ENCODE data around the gene GGTLC1.
A peak's percentile ranks its signal among the peaks of the same experiment; 100 is the strongest.
"Not testable (repeated sequence)": the region's sequence is repeated elsewhere in the genome, so short reads cannot be mapped to it uniquely, and the experiment has no call there.

Gene GGTLC1

DNA sequence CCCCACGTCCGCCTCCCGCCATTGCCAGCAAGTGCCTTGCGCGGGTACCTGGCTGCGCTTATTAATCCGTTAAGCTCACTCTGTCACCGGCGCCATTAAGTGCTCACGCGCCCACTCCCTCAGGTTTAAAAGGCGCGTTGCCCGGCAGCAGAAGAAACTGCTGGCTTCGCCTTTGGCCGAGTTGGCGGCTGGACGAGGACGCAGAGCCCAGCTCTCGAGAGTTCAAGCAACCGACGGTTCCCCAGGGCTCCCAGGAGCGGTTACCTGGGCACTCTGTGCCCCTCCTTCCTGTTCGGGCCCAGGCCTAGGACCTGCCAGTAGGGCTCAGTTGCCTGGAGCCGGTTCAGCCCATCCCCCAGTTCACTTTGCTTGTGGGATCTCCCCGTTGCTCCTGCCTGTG lies at the start of gene GGTLC1:
GGTLC1 (minus strand) TSS at position 219 of the 400 bp plus-strand sequence. CDS start 2,168 bp downstream, outside the sequence.
- no peak for DNase-seq

GRCh38 chr20:24034820-24035219 lies 46.2 kb upstream of the GGTLC1 start:
- no peak for DNase-seq

DNA sequence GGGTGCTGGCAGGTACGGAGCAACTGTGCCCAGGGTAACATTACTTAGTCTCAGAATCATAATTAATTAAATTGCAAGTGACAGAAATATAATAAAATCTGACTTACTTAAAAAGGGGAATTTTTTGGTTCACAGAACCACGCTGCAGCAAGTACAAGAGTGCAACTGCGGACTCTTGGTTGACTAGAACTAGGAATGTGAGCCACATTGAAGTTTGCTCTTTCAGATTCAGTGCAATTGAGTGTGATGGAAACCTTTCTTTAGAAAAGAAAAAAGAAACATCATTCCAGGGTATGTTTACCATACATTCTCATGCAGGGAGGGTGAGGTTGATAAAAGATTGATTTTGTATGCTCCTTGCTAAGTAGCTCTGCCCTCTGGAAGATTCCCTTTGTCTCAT lies 45.0 kb upstream of the GGTLC1 start:
- DNase-seq: no peak

DNA sequence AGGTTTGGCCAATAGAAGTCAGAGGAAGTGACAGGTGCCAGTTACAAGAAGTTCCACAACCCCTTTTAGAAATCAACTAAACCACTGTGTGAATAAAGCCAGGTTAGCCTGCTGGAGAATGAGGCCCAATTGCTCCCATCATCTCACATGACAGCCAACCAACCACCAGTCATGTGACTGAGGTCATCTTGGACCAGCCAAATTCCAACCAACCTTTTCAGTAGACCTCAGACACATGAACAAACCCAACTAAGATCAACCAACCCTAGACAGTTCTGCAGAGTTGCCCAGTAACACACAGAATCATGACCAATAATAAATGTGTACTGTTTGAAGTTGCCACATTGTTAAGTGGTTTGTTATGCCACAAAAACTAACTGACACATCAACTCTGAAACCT lies 44.6 kb upstream of the GGTLC1 start:
- DNase-seq: no peak

GRCh38 chr20:24032400-24032898 lies 43.9 kb upstream of the GGTLC1 start:
- DNase-seq: no peak

DNA sequence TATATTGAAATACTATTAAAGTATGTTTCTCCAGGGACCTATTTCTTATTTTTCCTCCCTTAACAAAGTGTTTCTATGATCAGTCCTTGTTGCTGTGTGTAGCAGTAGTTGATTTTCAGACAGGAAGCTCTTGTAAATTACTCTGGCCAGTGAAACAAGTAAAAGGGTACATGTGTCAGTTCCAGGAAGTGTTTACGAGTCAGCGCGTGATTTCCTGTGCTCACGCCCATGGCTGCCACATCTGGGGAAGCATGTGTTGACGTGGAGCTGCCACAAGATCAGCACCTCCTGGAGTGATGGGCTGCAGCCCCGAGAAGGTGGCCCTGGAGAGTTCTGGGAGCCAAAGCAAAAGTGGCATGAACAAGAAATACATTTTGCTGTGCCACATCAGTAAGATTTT lies 38.6 kb upstream of the GGTLC1 start:
- DNase-seq: peak; percentile 2 to 7

DNA sequence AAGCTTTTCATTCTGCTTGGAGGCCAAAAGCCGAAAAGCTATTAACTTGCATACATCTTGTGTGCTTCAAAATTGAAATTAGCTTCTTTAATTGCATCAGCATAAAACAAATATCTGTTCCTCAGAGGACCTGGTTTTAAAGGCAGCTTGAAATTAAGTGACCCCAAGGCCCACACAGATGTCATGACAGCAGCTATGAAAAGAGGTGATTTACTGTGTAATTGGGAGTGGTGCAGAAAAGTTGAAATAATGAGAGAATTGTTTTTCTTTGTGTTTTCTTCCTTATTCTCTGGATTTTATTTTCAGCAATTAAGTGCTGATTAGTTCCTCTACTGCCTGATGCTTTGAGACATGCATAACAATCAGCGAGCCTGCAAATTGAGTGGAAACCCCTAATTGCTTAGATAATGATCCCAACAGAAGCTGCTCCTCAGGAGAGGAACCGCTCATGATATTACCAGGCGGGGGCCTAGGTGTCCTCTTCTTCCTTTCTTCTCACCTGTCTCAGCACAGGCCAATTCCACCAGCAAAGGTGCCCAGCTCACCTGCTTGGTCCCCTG lies 34.1 kb upstream of the GGTLC1 start:
- DNase-seq: no peak

GRCh38 chr20:24018796-24019195 lies 30.2 kb upstream of the GGTLC1 start:
- DNase-seq: no peak

- DNase-seq: no peak
Measured at GRCh38 chr20:24017458-24017755, 28.8 kb upstream of the GGTLC1 start.

DNA sequence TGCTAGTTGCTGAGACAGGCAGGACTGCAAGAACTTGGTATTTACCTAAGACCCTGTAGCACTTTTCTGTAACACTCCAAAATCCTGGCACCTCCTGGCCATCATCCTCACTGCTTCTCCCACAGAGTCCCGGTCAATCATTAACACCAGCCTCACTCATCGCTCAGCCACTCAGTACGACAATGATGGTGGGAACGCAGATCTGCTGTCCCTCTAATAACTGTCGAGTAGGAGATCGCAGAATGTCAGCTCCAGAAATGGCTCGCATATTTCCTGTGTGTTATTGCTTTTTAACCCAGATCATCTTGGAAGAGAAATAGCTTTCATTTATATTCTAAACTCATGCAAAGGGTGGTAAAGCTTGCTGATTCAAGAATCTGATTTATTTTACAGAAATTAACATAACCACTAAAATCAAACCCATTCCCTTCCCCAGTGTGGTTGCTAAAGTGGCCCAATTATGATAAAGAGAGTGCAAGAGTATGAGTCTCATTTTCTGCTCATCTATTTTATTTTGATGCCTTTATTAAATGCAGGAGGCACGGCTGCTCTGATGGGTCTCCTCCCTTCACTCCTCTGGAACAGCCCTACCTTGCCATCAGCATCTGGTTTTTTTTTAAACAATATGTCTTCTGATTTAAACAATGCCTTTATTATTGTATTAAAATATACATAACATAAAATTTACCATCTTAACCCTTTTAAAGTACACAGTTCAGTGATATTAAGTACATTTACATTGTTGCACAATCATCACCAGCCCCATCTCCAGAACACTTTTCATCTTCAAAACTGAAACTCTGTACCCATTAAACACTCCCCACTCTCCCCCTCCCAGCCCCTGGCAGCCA lies 28.3 kb upstream of the GGTLC1 start:
- no peak for DNase-seq

- DNase-seq: no peak
Measured at GRCh38 chr20:24013953-24014352, 25.4 kb upstream of the GGTLC1 start.

- no peak for DNase-seq
Measured at GRCh38 chr20:24011282-24011681, 22.7 kb upstream of the GGTLC1 start.

GRCh38 chr20:24007758-24008157 lies 19.2 kb upstream of the GGTLC1 start:
- no peak for DNase-seq

GRCh38 chr20:24007073-24007595 lies 18.6 kb upstream of the GGTLC1 start:
- no peak for DNase-seq

- DNase-seq: no peak
Measured at GRCh38 chr20:24006626-24007025, 18.0 kb upstream of the GGTLC1 start.

DNA sequence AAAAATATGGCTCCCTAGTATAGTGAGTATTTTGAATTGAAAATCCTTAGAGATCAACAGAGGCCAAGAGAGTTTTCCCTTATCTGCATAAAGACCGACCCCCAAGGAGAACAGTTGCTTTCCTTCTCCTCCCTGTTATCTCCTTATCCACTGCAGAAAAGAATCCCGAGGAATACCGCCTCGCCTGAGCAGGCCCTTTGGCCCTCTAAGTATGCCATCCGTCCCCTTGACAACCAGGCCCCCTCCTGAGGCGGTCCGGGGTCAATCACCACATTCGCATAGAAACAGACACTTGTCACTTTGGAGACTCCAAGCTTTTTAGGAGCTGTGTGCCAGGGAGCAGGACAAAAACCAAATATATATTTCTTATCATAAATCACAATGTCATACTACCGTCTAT lies 15.9 kb upstream of the GGTLC1 start:
- DNase-seq: no peak

DNA sequence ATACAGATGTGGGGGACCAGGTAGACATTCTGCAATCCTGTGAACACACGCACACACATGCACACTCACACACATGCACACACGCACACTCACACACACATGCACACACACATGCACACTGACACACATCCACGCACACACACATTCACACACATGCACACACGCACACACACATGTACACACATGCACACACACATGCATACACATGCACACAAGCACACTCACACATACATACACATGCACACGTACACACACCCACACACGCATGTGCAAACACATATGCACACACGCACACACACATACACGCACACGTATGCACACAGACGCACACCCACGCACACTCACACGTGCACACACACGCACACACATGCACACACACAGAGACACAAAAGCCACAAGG lies 14.3 kb upstream of the GGTLC1 start:
- no peak for DNase-seq

DNA sequence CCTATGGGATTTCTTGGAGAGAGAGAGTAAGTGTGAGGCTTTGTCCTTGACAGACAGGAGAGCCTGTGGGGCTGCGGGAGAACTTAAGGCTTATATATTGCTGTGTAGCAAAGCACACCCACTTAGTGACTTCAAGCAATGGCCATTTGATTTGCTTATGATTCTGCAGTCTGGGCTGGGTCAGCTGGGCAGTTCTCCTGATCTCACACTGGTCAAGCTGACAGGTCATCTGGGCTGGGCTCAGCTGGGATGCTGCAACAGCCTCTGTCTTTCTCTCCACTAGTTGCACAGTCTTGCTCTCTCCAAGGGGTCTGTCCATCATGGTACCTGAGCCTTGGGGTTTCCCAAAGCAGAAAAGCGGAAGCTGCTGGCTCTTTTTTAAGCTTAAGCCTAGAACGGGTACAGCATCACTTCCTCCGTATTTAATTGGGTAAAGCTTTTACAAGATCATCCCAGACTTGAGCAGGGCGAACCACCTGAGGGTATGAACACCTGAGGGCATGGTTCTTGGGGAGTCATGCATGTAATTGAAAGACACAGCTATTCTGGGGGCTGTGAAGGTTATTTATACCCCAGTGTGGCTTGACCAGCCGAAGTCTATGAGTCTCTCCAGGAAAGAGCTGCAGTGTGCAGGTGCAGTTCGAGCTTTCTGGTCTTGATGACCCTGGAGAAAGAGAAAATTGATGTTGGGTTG lies 13.3 kb upstream of the GGTLC1 start:
- no peak for DNase-seq

DNA sequence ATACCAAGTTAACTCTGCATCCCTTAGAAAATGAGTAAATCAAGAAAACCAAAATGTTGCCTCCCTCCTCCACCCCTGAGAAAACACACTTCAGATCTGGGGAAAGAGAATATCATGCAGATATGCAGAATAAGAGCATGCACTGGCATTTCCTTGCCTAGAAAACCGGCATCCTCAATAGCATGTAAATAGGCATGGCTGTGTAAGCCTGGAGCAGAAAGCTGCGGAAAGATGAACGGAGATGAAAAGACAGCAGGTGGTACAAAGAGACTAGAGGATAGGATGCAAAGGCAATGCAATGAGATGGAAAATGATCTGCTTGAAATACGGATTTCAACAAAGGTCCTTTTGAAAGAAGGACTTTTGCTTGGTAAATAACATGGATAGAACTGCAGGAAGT lies 10.3 kb upstream of the GGTLC1 start:
- DNase-seq: no peak

- DNase-seq: no peak
Measured at GRCh38 chr20:23998392-23998791, 9.8 kb upstream of the GGTLC1 start.

- peak in 1 of 2 experiments; percentile 14 for DNase-seq
Measured at GRCh38 chr20:23995905-23996666, 7.5 kb upstream of the GGTLC1 start.

- DNase-seq: not testable (repeated sequence)
Measured at GRCh38 chr20:23995291-23995690, 6.7 kb upstream of the GGTLC1 start.
